NT2/D1 (cell line): ENCODE measurements around the gene ACOT6.
A peak's percentile ranks its signal among the peaks of the same experiment; 100 is the strongest.
"Not testable (repeated sequence)": the region's sequence is repeated elsewhere in the genome, so short reads cannot be mapped to it uniquely, and the experiment has no call there.

ENCODE experiments used
- DNase-seq: peaks from one replicate; pipeline ENCODE4 v3.0.0-alpha.2; 2011; ENCODE audit warnings: low read depth, low spot score
- H3K27me3 ChIP-seq: 2 replicates; pipeline ENCODE4 v1.6.0; 2011; ENCODE audit warnings: mild to moderate bottlenecking; ENCODE audit not compliant: insufficient read length, insufficient read depth
- H3K36me3 ChIP-seq: 2 replicates; pipeline ENCODE4 v1.6.1; 2011; ENCODE audit warnings: mild to moderate bottlenecking, low read length, mixed read lengths; ENCODE audit not compliant: insufficient read depth, insufficient read length
- H3K4me1 ChIP-seq: 2 replicates; pipeline ENCODE4 v1.5.1; 2011; ENCODE audit not compliant: insufficient read depth, insufficient read length
- H3K4me3 ChIP-seq: 2 replicates; pipeline ENCODE4 v1.5.1; 2011; ENCODE audit warnings: low read depth; ENCODE audit not compliant: insufficient read length
- H3K9ac ChIP-seq: 2 replicates; pipeline ENCODE4 v1.6.0; 2011; ENCODE audit warnings: low read depth; ENCODE audit not compliant: insufficient read length
- H3K9me3 ChIP-seq: 2 replicates; pipeline ENCODE4 v1.5.1; 2011; ENCODE audit warnings: mild to moderate bottlenecking, low read length; ENCODE audit not compliant: insufficient read depth
- SUZ12 ChIP-seq: IDR thresholded peaks from 2 replicates; pipeline ENCODE4 v1.6.1; 2011; ENCODE audit not compliant: insufficient read length, insufficient read depth; ENCODE audit errors: extremely low read depth
- YY1 ChIP-seq: IDR thresholded peaks from 2 replicates; pipeline ENCODE4 v1.6.1; 2011; ENCODE audit not compliant: insufficient read length, insufficient read depth
- ZNF274 ChIP-seq: IDR thresholded peaks from 2 replicates; pipeline ENCODE4 v1.6.1; 2011; ENCODE audit warnings: mild to moderate bottlenecking, low read depth, low read length

Gene ACOT6

DNA sequence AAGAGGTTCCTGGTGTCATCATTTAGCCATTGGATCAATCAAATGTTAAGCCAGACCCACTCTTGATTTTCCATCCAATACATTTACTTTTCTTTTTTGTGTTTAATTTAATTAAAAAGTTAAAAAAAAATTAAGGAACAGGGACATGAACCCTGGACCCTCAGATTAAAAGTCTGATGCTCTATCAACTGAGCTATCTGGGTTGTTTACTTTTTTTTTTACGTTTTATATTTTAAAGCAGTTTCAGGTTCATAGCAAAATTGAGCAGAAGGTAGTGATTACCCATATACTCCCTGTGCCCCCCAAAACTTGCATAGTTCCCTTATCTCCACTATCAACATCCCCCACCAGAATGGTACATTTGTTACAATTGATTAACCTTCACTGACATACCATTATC, 23.6 kb upstream of the ACOT6 start:
- no peak for DNase-seq
- Histone ChIP-seq H3K4me1 (no peaks in the 10 kb centered on the region), H3K4me3 (no peak overlapping the region), H3K9ac (no peak overlapping the region), H3K36me3 (no peaks in the 10 kb centered on the region), H3K9me3 (no peaks in the 10 kb centered on the region), H3K27me3 (peaks cover 19% of the 10 kb centered on the region)
- no peak for TF ChIP-seq YY1
- TF ChIP-seq SUZ12, result no peak
- TF ChIP-seq ZNF274, result no peak

DNA sequence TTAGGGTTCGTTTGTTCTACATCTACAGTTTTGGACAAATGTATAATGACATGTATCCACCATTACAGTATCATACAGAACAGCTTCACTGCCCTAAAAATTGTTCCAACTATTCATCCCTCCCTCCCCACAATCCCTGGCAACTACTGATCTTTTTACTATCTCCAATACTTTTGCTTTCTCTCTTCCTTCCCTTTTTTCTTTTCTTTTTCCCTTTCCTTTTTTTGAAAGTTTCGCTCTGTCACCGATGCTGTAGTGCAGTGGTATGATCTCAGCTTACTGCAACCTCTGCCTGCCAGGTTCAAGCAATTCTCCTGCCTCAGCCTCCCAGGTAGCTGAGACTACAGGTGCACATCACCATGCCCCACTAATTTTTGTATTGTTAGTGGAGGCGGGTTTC, 23.2 kb upstream of the ACOT6 start:
- Histone ChIP-seq H3K36me3 (no peaks in the 10 kb centered on the region), H3K4me1 (no peaks in the 10 kb centered on the region), H3K9me3 (no peaks in the 10 kb centered on the region), H3K27me3 (peaks cover 19% of the 10 kb centered on the region), H3K9ac (no peak overlapping the region), H3K4me3 (no peak overlapping the region)
- no peak for DNase-seq
- TF ChIP-seq SUZ12, result no peak
- no peak for TF ChIP-seq YY1
- no peak for TF ChIP-seq ZNF274

DNA sequence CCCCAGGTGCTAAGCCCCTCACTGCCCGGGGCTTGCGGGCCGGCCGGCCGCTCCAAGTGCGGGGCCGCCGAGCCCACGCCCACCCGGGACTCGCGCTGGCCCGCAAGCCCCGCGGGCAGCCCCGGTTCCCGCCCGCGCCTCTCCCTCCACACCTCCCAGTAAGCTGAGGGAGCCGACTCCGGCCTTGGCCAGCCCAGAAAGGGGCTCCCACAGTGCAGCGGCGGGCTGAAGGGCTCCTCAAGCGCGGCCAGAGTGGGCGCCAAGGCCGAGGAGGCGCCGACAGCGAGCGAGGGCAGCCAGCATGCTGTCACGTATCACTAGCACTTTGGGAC, 21.7 kb upstream of the ACOT6 start:
- H3K36me3 ChIP-seq, H3K9me3 ChIP-seq, DNase-seq, H3K4me1 ChIP-seq, H3K9ac ChIP-seq, H3K4me3 ChIP-seq: not testable (repeated sequence)
- H3K27me3 ChIP-seq, result peaks cover 19% of the 10 kb centered on the region

DNA sequence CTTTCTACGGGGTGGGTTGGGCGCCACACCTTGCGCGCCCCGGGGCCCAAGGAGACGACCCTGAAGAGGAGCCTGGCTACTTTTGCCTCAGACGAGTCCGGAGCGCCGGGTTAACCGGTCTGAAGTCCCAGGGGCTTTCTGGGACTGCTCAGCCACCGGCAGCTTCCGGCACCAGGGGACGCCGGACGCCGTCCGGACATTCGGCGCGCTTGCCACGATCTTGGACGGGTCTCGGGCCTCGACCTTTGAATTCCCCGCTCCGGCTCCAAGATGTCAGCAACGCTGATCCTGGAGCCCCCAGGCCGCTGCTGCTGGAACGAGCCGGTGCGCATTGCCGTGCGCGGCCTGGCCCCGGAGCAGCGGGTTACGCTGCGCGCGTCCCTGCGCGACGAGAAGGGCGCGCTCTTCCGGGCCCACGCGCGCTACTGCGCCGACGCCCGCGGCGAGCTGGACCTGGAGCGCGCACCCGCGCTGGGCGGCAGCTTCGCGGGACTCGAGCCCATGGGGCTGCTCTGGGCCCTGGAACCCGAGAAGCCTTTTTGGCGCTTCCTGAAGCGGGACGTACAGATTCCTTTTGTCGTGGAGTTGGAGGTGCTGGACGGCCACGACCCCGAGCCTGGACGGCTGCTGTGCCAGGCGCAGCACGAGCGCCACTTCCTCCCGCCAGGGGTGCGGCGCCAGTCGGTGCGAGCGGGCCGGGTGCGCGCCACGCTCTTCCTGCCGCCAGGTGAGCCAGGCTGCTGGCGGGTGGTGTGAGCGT, 20.4 kb upstream of the ACOT6 start, which contains the start of gene ACOT4:
Gene ACOT4, plus strand, starts transcription at position 184 of the 760 bp plus-strand sequence. Its CDS starts 87 bp downstream, at position 271.
- H3K4me1 ChIP-seq, result no peaks in the 10 kb centered on the region
- DNase-seq, result no peak
- TF ChIP-seq ZNF274, result no peak
- no peak for TF ChIP-seq YY1
- no peak for TF ChIP-seq SUZ12
- peak within 1 kb of the TSS; percentile 67 for H3K4me3 ChIP-seq
- H3K27me3 ChIP-seq, result peaks cover 19% of the 10 kb centered on the region
- no peaks in the 10 kb centered on the region for H3K36me3 ChIP-seq
- H3K9me3 ChIP-seq, result no peaks in the 10 kb centered on the region
- H3K9ac ChIP-seq, result peak within 1 kb of the TSS; percentile 79

DNA sequence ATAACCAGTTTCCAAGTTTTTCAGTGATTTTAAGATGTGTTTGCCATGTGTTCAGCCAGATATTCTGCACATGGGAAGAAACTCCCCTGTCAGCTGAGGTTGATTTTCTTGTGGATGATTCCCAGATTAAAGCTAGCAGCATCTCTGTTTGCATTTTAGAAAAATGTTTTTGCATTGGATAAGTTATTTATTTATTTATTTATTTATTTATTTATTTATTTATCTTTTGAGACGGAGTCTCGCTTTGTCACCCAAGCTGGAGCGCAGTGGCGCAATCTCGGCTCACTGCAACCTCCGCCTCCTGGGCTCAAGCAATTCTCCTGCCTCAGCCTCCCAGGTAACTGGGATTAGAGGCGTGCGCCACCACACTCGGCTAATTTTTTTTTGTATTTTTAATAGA, 17.8 kb upstream of the ACOT6 start:
- Histone ChIP-seq H3K36me3 (no peaks in the 10 kb centered on the region), H3K9me3 (no peaks in the 10 kb centered on the region), H3K27me3 (peaks cover 19% of the 10 kb centered on the region), H3K9ac (no peak overlapping the region), H3K4me1 (no peaks in the 10 kb centered on the region), H3K4me3 (no peak overlapping the region)
- DNase-seq, result no peak
- TF ChIP-seq SUZ12 (no peak), YY1 (no peak), ZNF274 (no peak)

DNA sequence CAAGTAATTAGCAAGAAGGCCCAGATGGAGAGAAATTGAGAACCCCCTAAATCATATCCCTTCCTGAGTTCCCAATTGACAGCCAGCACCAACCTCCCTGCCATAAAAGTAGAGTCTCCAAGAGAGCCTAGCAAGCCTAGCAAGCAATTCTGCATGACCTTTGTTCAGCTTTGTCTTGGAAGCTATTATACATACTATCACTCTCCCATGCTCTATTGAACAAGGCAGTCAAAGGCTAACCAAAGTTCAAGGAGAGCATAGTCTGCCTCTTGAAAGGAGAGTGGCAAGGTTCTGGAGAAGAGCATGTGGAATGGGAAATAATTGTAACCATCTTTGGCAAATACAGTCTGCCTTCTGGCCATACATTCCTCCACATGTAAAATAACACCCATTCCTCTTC, 12.8 kb upstream of the ACOT6 start:
- H3K9ac ChIP-seq, result no peak overlapping the region
- no peak for TF ChIP-seq ZNF274
- TF ChIP-seq YY1, result no peak
- no peak for TF ChIP-seq SUZ12
- H3K4me1 ChIP-seq, result peaks cover 4% of the 10 kb centered on the region
- no peak overlapping the region for H3K4me3 ChIP-seq
- no peaks in the 10 kb centered on the region for H3K36me3 ChIP-seq
- no peak for DNase-seq
- H3K27me3 ChIP-seq, result no peaks in the 10 kb centered on the region
- no peaks in the 10 kb centered on the region for H3K9me3 ChIP-seq

DNA sequence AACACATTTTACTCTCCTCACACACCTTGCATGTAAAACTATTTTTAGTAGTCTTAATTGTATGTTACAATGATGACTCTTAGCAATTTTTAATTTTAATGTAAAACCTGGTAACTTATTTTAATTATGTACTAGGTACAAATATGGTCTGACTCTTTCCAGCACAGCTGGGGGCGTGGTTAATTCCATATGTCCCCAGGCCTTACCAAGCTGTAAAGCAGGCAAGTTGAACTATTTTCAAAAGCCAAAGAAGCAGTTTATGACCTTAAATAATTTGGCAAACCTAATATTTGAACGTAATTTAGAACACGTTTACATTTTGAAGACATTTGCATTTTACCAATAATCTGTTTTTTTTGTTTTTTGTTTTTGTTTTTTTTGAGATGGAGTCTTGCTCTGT, 9.3 kb upstream of the ACOT6 start:
- Histone ChIP-seq H3K4me3 (no peak overlapping the region), H3K9me3 (peaks cover 20% of the 10 kb centered on the region; the same call in 1 of the 2 replicates), H3K36me3 (no peaks in the 10 kb centered on the region), H3K27me3 (no peaks in the 10 kb centered on the region), H3K4me1 (peaks cover 4% of the 10 kb centered on the region), H3K9ac (no peak overlapping the region)
- no peak for TF ChIP-seq ZNF274
- no peak for TF ChIP-seq YY1
- no peak for TF ChIP-seq SUZ12
- no peak for DNase-seq
